Esophagus squamous epithelium (tissue), 5 donors: Measurements from ENCODE around the gene COASY. TPM values are rescaled to one million over a fixed set of nuclear protein-coding genes. Genes with fewer than 3 reads are reported as not detected.
A peak's percentile ranks its signal among the peaks of the same experiment; 100 is the strongest.
"Not testable (repeated sequence)": the region's sequence is repeated elsewhere in the genome, so short reads cannot be mapped to it uniquely, and the experiment has no call there.

ENCODE experiments used
- DNase-seq: peaks from one replicate; lab custom pipeline; 2025; lab: John Stamatoyannopoulos, UW
- H3K27ac ChIP-seq, 4 donors: fragments of 200-600 bp; sonication (generic); one replicate each; pipeline ENCODE4 v1.5.1; 2016 to 2019; ENCODE audit warnings: mild to moderate bottlenecking in 1 of 4
- H3K27me3 ChIP-seq, 4 donors: fragments of 200-600 bp; sonication (generic); 1 replicate in 3 of 4; 2 replicates in 1 of 4; pipeline versions ENCODE4 v1.5.1 to v1.6.0; 2017 to 2021; ENCODE audit warnings: antibody characterized with exemption in 1 of 4
- H3K36me3 ChIP-seq, 3 donors: fragments of 200-600 bp; sonication (generic); one replicate each; pipeline ENCODE4 v1.5.1; 2016 to 2019
- H3K4me1 ChIP-seq, 3 donors: fragments of 200-600 bp; sonication (generic); one replicate each; pipeline ENCODE4 v1.5.1; 2017 to 2019
- H3K4me3 ChIP-seq, 4 donors: fragments of 200-600 bp; sonication (generic); 1 replicate in 3 of 4; 2 replicates in 1 of 4; pipeline ENCODE4 v1.5.1; 2016 to 2019; ENCODE audit warnings: mild to moderate bottlenecking in 2 of 4, moderate library complexity in 1 of 4
- H3K9me3 ChIP-seq, 3 donors: fragments of 200-600 bp; sonication (generic); one replicate each; pipeline ENCODE4 v1.5.1; 2016 to 2019
- CTCF ChIP-seq, 6 experiments: fragments of 450-650 bp in 4 of 6; fragments of 200-600 bp in 2 of 6; sonication (generic) in 2 of 6; IDR thresholded peaks; one replicate each; pipeline ENCODE4 v1.5.1; 2016 to 2019; ENCODE audit warnings: antibody characterized with exemption in 6 of 6, mild to moderate bottlenecking in 4 of 6, moderate library complexity in 4 of 6
- POLR2A ChIP-seq, 4 donors: fragments of 450-650 bp; IDR thresholded peaks; one replicate each; pipeline ENCODE4 v1.6.1; 2017; ENCODE audit warnings: antibody characterized with exemption in 4 of 4, mild to moderate bottlenecking in 4 of 4, moderate library complexity in 3 of 4
- WGBS, 2 donors: methylation state at CpG; one replicate each; pipeline ENCODE4 v1.1.5; 2018; 5-methylcytosine and 5-hydroxymethylcytosine counted together
- intact Hi-C: fragments of 100-400 bp; cut with DNase I; formaldehyde crosslinking; loops from one replicate; pipeline ENCODE4 v1.15.0; 2022
- total RNA-seq, 4 donors: library from RNA; depleted of rRNA; stranded (reverse); fragments of >200 nt; gene quantifications; one replicate each; pipeline ENCODE4 v1.1.0, GENCODE V29; 2016
- donor health status: DM: yes; HTN: yes; CAD: no.

The COASY gene
- total RNA-seq, 4 donors from 2014 or later = 34.1 to 52.2 (median 46.5) TPM

- WGBS, 2 donors = 55 to 57% methylated on average over 12 to 13 of the region's 14 CpGs
These were observed 12.8 kb upstream of the COASY start for GRCh38 chr17:42548993-42549755.

GRCh38 chr17:42552736-42553135, 9.2 kb upstream of the COASY start, which contains the start of gene HSD17B1:
TSS of gene HSD17B1 (plus strand) at chr17:42552923. CDS start at chr17:42552934, 11 bp downstream.
- intact Hi-C loops, DNase-seq, H3K9me3 ChIP-seq, H3K27me3 ChIP-seq, H3K36me3 ChIP-seq: not testable (repeated sequence)
- Histone ChIP-seq H3K4me1 (peaks cover 17 to 54% (median 38%) of the 10 kb centered on the region in 3 donors), H3K4me3 (peak within 1 kb of the TSS; percentile 68 to 87 (median 78)), H3K27ac (peak within 1 kb of the TSS; percentile 87 to 96 (median 92))
- WGBS, 2 donors = no CpG with 5 or more reads among the region's 15 CpGs

More at GRCh38 chr17:42548993-42549755, 12.8 kb upstream of the COASY start:
- intact Hi-C loops = no loop called here
- no peaks in the 10 kb centered on the region for H3K27me3 ChIP-seq
- no peak overlapping the region for H3K27ac ChIP-seq
- H3K4me3 ChIP-seq = peak overlapping the region in 1 of 4 donors; percentile 65
- no peak for TF ChIP-seq CTCF (IDR thresholded peaks at IDR 0.05)
- no peak for TF ChIP-seq POLR2A (IDR thresholded peaks at IDR 0.05)
- peaks cover 19 to 48% (median 39%) of the 10 kb centered on the region in 3 donors for H3K4me1 ChIP-seq
- DNase-seq = no peak
- H3K9me3 ChIP-seq = no peaks in the 10 kb centered on the region
- peaks cover 0 to 13% (median 0%) of the 10 kb centered on the region in 3 donors for H3K36me3 ChIP-seq

- Histone ChIP-seq H3K4me1 (peaks cover 12 to 48% (median 34%) of the 10 kb centered on the region in 3 donors), H3K4me3 (peak overlapping the region; percentile 68 to 87 (median 78)), H3K27me3 (no peaks in the 10 kb centered on the region), H3K9me3 (no peaks in the 10 kb centered on the region), H3K27ac (peak overlapping the region; percentile 87 to 96 (median 92)), H3K36me3 (peaks cover 0 to 7% (median 0%) of the 10 kb centered on the region in 3 donors)
- no peak for DNase-seq
- intact Hi-C loops = no loop called here
- WGBS, 2 donors = 44 to 53% methylated on average over 3 to 14 of the region's 45 CpGs
- peak in 2 of 6 experiments; percentile 28 to 40 for TF ChIP-seq CTCF (IDR thresholded peaks at IDR 0.05)
- no peak for TF ChIP-seq POLR2A (IDR thresholded peaks at IDR 0.05)
These were observed 8.7 kb upstream of the COASY start for GRCh38 chr17:42553161-42553818.

- Histone ChIP-seq H3K4me1 (peaks cover 7 to 45% (median 28%) of the 10 kb centered on the region in 3 donors), H3K36me3 (peaks cover 0 to 7% (median 0%) of the 10 kb centered on the region in 3 donors), H3K27me3 (no peaks in the 10 kb centered on the region), H3K27ac (peak overlapping the region; percentile 87 to 96 (median 92)), H3K9me3 (no peaks in the 10 kb centered on the region), H3K4me3 (peak overlapping the region; percentile 68 to 87 (median 78))
- 3 to 40% methylated on average over 6 to 13 of the region's 16 CpGs for WGBS, 2 donors
- no peak for DNase-seq
- intact Hi-C loops = no loop called here
- TF ChIP-seq POLR2A (IDR thresholded peaks at IDR 0.05) (peak in 1 of 4 donors; percentile 13), CTCF (IDR thresholded peaks at IDR 0.05) (peak in 1 of 6 experiments; percentile 9)
These were observed 8.1 kb upstream of the COASY start for GRCh38 chr17:42553866-42554249.

GRCh38 chr17:42554250-42555121, 7.5 kb upstream of the COASY start:
- Histone ChIP-seq H3K27ac (peak overlapping the region; percentile 87 to 96 (median 92)), H3K4me3 (peak overlapping the region; percentile 68 to 87 (median 78)), H3K27me3 (no peaks in the 10 kb centered on the region), H3K9me3 (no peaks in the 10 kb centered on the region), H3K36me3 (peaks cover 0 to 7% (median 0%) of the 10 kb centered on the region in 3 donors), H3K4me1 (peaks cover 7 to 46% (median 24%) of the 10 kb centered on the region in 3 donors)
- no peak for DNase-seq
- TF ChIP-seq CTCF (IDR thresholded peaks at IDR 0.05) (peak in 2 of 6 experiments; percentile 2 to 11), POLR2A (IDR thresholded peaks at IDR 0.05) (peak in 3 of 4 donors; percentile 59 to 82 (median 77))
- intact Hi-C loops = no loop called here
- 0 to 2% methylated on average over 2 to 28 of the region's 82 CpGs for WGBS, 2 donors
